ENCODE measurements around the gene PPFIBP2. TPM values are rescaled to one million over a fixed set of nuclear protein-coding genes. Genes with fewer than 3 reads are reported as not detected.
A peak's percentile ranks its signal among the peaks of the same experiment; 100 is the strongest.

The PPFIBP2 gene
- total and polyA plus RNA-seq, 10 of the 15 experiments (the other 5 are each of a cell fraction or from before 2014, with no cell fraction given): 17.3 to 56.3 (median 39.2) TPM

GRCh38 chr11:7495882-7496551 lies 17.8 kb upstream of the PPFIBP2 start (continued):
- TF ChIP-seq CUX1 (IDR thresholded peaks at IDR 0.05; ENCODE audit: insufficient replicate concordance, low read depth, low read length) (no peak), RAD21 (IDR thresholded peaks at IDR 0.05; ENCODE audit: insufficient read depth, low read depth, low read length) (no peak), ZBTB11 (CRISPR knock-in tag; IDR thresholded peaks at IDR 0.05) (no peak), NFYB (IDR thresholded peaks at IDR 0.05; ENCODE audit: insufficient read depth, low read depth, low read length) (0 out of 2 replicates have a peak, but pooled peaks have one; percentile 29), JUNB (IDR thresholded peaks at IDR 0.05) (peak; percentile 32; the same call in 1 of the 2 replicates), TCF12 (IDR thresholded peaks at IDR 0.05; ENCODE audit: low read depth, low read length) (0 out of 2 replicates have a peak, but pooled peaks have one; percentile 31), MTA2 (IDR thresholded peaks at IDR 0.05; ENCODE audit: low read depth) (peak; percentile 52; the same call in 1 of the 2 replicates), TBL1XR1 (IDR thresholded peaks at IDR 0.05; ENCODE audit: low read depth, low read length) (no peak), CREB1 (IDR thresholded peaks at IDR 0.05; ENCODE audit: low read depth) (no peak), GATAD2B (conservative IDR thresholded peaks at IDR 0.05; ENCODE audit: low read depth) (no peak), POLR2A (IDR thresholded peaks at IDR 0.05; ENCODE audit: low read depth, low read length) (no peak), NBN (IDR thresholded peaks at IDR 0.05) (no peak), ATF2 (IDR thresholded peaks at IDR 0.05; ENCODE audit: low read length) (peak; percentile 37; the same call in 1 of the 2 replicates), E4F1 (IDR thresholded peaks at IDR 0.05; ENCODE audit: borderline replicate concordance, partially characterized antibody) (no peak), SMARCA5 (IDR thresholded peaks at IDR 0.05) (0 out of 2 replicates have a peak, but pooled peaks have one; percentile 52), RAD51 (IDR thresholded peaks at IDR 0.05) (no peak; the same call in 1 of the 2 replicates), NRF1 (conservative IDR thresholded peaks at IDR 0.05; ENCODE audit: low read depth, low read length) (no peak), RELA (IDR thresholded peaks at IDR 0.05; ENCODE audit: borderline replicate concordance, partially characterized antibody) (no peak)

Measured in GM12878 (cell line).